GM12892 (cell line): ENCODE results near the gene BORCS5.

Source experiments
- POLR2A ChIP-seq: IDR thresholded peaks from 2 replicates; pipeline ENCODE4 v1.6.1; 2011; ENCODE audit warnings: low read depth, low read length, control low read depth
- POLR2AphosphoS5 ChIP-seq: IDR thresholded peaks from 2 replicates; pipeline ENCODE4 v1.6.1; 2011; ENCODE audit warnings: low read depth, low read length, control low read depth
- TAF1 ChIP-seq: IDR thresholded peaks from 2 replicates; pipeline ENCODE4 v1.6.1; 2011; ENCODE audit warnings: low read depth, mild to moderate bottlenecking, control low read depth, low read length, borderline replicate concordance

DNA sequence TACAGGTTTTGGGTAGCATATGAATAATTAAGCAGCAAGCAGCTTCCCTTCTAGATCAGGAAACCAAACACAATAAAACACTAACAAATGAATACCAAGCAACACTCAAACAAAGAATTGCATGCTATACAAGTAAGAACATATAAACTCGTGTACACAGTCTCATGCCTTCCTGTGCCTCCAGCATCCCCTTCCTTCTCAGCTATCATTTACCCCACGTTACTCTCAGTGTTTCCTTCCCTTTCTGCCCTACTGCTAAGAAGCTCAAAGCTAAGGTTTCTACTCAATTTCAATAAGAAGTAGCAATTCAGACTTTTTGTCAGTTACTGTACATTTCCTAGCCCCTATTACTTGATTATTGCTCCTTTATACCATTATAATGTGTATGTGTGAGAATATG, 124.8 kb downstream of the BORCS5 start:
- TF ChIP-seq POLR2A = no peak
- no peak for TF ChIP-seq TAF1
- TF ChIP-seq POLR2AphosphoS5 = no peak
